IMR-90 (cell line): ENCODE data around the gene GNB1L. TPM values are rescaled to one million over a fixed set of nuclear protein-coding genes. Genes with fewer than 3 reads are reported as not detected.

ENCODE experiments used
- ATAC-seq: fragments of 200-7000 bp; cut with Tn5 transposase; 2 replicates; pipeline ENCODE4 v1.9.1; 2020; ENCODE audit warnings: low read depth, mild to moderate bottlenecking, moderate library complexity
- BruUV-seq: library from RNA; stranded (reverse); fragments of 400-500 nt; replicated peaks from 2 replicates; lab custom pipeline; 2021; lab: Mats Ljungman, UMichigan
- CTCF ChIA-PET: fragments of 300-600 bp; formaldehyde crosslinking; extraction: SDS; loops from one replicate; lab custom pipeline; 2021; ENCODE audit warnings: antibody characterized with exemption; lab: Yijun Ruan, JAX
- POLR2A ChIA-PET: fragments of 300-600 bp; sonication (Branson Sonifier 250); formaldehyde crosslinking; loops from one replicate; lab custom pipeline; 2022; ENCODE audit warnings: antibody characterized with exemption; ENCODE audit not compliant: unreplicated experiment; lab: Charles Lee
- DNase-seq: peaks from one replicate; pipeline ENCODE4 v3.0.0; 2013
- H2AFZ ChIP-seq: replicated peaks from 2 replicates; pipeline ENCODE3; 2013; ENCODE audit warnings: low read length, mild to moderate bottlenecking; ENCODE audit not compliant: poor library complexity
- H2AK5ac ChIP-seq: 2 replicates; pipeline ENCODE4 v1.6.1; 2013; ENCODE audit warnings: low read depth, low read length, inconsistent platforms
- H2AK9ac ChIP-seq: replicated peaks from 2 replicates; pipeline ENCODE3; 2013; ENCODE audit warnings: mild to moderate bottlenecking, low read depth, low read length, moderate library complexity; ENCODE audit not compliant: poor library complexity
- H2BK120ac ChIP-seq: 2 replicates; pipeline ENCODE4 v1.6.1; 2013; ENCODE audit warnings: low read depth, low read length, inconsistent platforms
- H2BK15ac ChIP-seq: 3 replicates; pipeline ENCODE4 v1.6.1; 2013; ENCODE audit warnings: low read depth, low read length, inconsistent platforms
- H2BK20ac ChIP-seq: 2 replicates; pipeline ENCODE4 v1.6.1; 2013; ENCODE audit warnings: low read depth, mild to moderate bottlenecking, inconsistent platforms, low read length, moderate library complexity
- H2BK5ac ChIP-seq: 2 replicates; pipeline ENCODE4 v1.6.1; 2013; ENCODE audit warnings: mild to moderate bottlenecking, low read depth, low read length, inconsistent platforms; ENCODE audit not compliant: poor library complexity, severe bottlenecking
- H3K14ac ChIP-seq: replicated peaks from 2 replicates; pipeline ENCODE4 v1.6.1; 2013; ENCODE audit warnings: low read depth, low read length, inconsistent platforms
- H3K18ac ChIP-seq: 2 replicates; pipeline ENCODE4 v1.6.1; 2013; ENCODE audit warnings: low read depth, low read length, control low read depth
- H3K23ac ChIP-seq: 2 replicates; pipeline ENCODE4 v1.6.1; 2013; ENCODE audit warnings: low read depth, low read length, inconsistent platforms
- H3K27ac ChIP-seq: 2 replicates; pipeline ENCODE4 v1.5.1; 2013; ENCODE audit warnings: mild to moderate bottlenecking, control low read depth, low read length; ENCODE audit not compliant: insufficient read depth
- H3K27me3 ChIP-seq: 2 replicates; pipeline ENCODE4 v1.6.1; 2013; ENCODE audit warnings: low read length; ENCODE audit not compliant: control insufficient read depth, insufficient read depth
- H3K36me3 ChIP-seq: 2 replicates; pipeline ENCODE4 v1.6.1; 2013; ENCODE audit warnings: low read length, mixed read lengths; ENCODE audit not compliant: control insufficient read depth, insufficient read depth
- H3K4ac ChIP-seq: 2 replicates; pipeline ENCODE4 v1.6.1; 2013; ENCODE audit warnings: low read depth, low read length, inconsistent platforms
- H3K4me1 ChIP-seq: 2 replicates; pipeline ENCODE4 v1.6.1; 2013; ENCODE audit warnings: low read length, mixed read lengths; ENCODE audit not compliant: control insufficient read depth, insufficient read depth
- H3K4me2 ChIP-seq: 2 replicates; pipeline ENCODE4 v1.6.1; 2013; ENCODE audit warnings: low read depth, mild to moderate bottlenecking, control low read depth, low read length, moderate library complexity
- H3K4me3 ChIP-seq: 2 replicates; pipeline ENCODE4 v1.5.1; 2013; ENCODE audit warnings: low read depth, mild to moderate bottlenecking, control low read depth, low read length, moderate library complexity; ENCODE audit not compliant: insufficient read depth
- H3K56ac ChIP-seq: 2 replicates; pipeline ENCODE4 v1.6.1; 2013; ENCODE audit warnings: low read length, inconsistent platforms; ENCODE audit not compliant: insufficient read depth; ENCODE audit errors: extremely low read depth
- H3K79me1 ChIP-seq, 2 experiments: 2 replicates each; pipeline ENCODE4 v1.6.1; 2013; ENCODE audit warnings: low read length in 2 of 2, inconsistent platforms in 1 of 2, low read depth in 1 of 2
- H3K9ac ChIP-seq: 2 replicates; pipeline ENCODE4 v1.6.1; 2013; ENCODE audit warnings: low read depth, low read length, control low read depth
- H3K9me1 ChIP-seq: 2 replicates; pipeline ENCODE4 v1.6.1; 2013; ENCODE audit warnings: low read length, inconsistent platforms; ENCODE audit not compliant: insufficient read depth
- H3K9me3 ChIP-seq: 2 replicates; pipeline ENCODE4 v1.6.1; 2013; ENCODE audit warnings: low read length; ENCODE audit not compliant: control insufficient read depth, insufficient read depth
- H4K20me1 ChIP-seq: 2 replicates; pipeline ENCODE4 v1.6.1; 2013; ENCODE audit warnings: low read length, inconsistent platforms; ENCODE audit not compliant: insufficient read depth
- H4K5ac ChIP-seq: 2 replicates; pipeline ENCODE4 v1.6.1; 2013; ENCODE audit warnings: mild to moderate bottlenecking, low read depth, low read length, control low read depth
- H4K8ac ChIP-seq, 2 experiments: 2 replicates each; pipeline ENCODE4 v1.6.1; 2013; ENCODE audit warnings: low read depth in 2 of 2, low read length in 2 of 2, control low read depth in 1 of 2, inconsistent platforms in 1 of 2
- H4K91ac ChIP-seq: 2 replicates; pipeline ENCODE4 v1.6.1; 2013; ENCODE audit warnings: low read depth, low read length, inconsistent platforms; ENCODE audit not compliant: insufficient read depth
- CTCF ChIP-seq: conservative IDR thresholded peaks from 2 replicates; pipeline ENCODE4 v1.5.1; 2012; ENCODE audit warnings: mild to moderate bottlenecking, low read depth, low read length, improper control_type of control experiment
- ELK1 ChIP-seq: fragments of 150-350 bp; IDR thresholded peaks from 2 replicates; pipeline ENCODE4 v1.6.1; 2016; ENCODE audit warnings: low read depth, mild to moderate bottlenecking, low read length, moderate library complexity, borderline replicate concordance
- MAFK ChIP-seq: IDR thresholded peaks from 2 replicates; pipeline ENCODE4 v1.6.1; 2012; ENCODE audit warnings: low read depth, low read length, improper control_type of control experiment
- MAZ ChIP-seq: IDR thresholded peaks from 2 replicates; pipeline ENCODE4 v1.6.1; 2012; ENCODE audit warnings: low read depth, mild to moderate bottlenecking, low read length, improper control_type of control experiment, moderate library complexity, borderline replicate concordance
- MXI1 ChIP-seq: IDR thresholded peaks from 2 replicates; pipeline ENCODE4 v1.6.1; 2012; ENCODE audit warnings: low read depth, mild to moderate bottlenecking, low read length, moderate library complexity, borderline replicate concordance
- NFE2L2 ChIP-seq: fragments of 150-350 bp; IDR thresholded peaks from 2 replicates; pipeline ENCODE4 v1.6.1; 2016; ENCODE audit warnings: low read depth, mild to moderate bottlenecking, low read length
- POLR2A ChIP-seq: IDR thresholded peaks from 2 replicates; pipeline ENCODE4 v1.6.1; 2012; ENCODE audit warnings: mild to moderate bottlenecking, low read depth, low read length
- RCOR1 ChIP-seq: IDR thresholded peaks from 2 replicates; pipeline ENCODE4 v1.6.1; 2012; ENCODE audit warnings: mild to moderate bottlenecking, low read length, improper control_type of control experiment; ENCODE audit not compliant: insufficient replicate concordance
- RFX5 ChIP-seq: IDR thresholded peaks from 2 replicates; pipeline ENCODE4 v1.8.0; 2012; ENCODE audit warnings: low read depth, mild to moderate bottlenecking, low read length, moderate library complexity
- SMC3 ChIP-seq: fragments of 150-350 bp; IDR thresholded peaks from 2 replicates; pipeline ENCODE4 v1.6.1; 2016; ENCODE audit warnings: low read depth, mild to moderate bottlenecking, antibody characterized with exemption, low read length, moderate library complexity
- WGBS, 2 experiments: methylation state at CpG; one replicate each; pipeline versions ENCODE4 v1.1.5 to v1.1.7; 2013; ENCODE audit warnings: missing lambda C conversion rate in 2 of 2; ENCODE audit not compliant: insufficient read length in 1 of 2; ENCODE audit errors: extremely low coverage in 2 of 2; 5-methylcytosine and 5-hydroxymethylcytosine counted together
- dilution Hi-C: fragments of 300-500 bp; cut with HindIII; formaldehyde crosslinking; loops from one replicate; pipeline ENCODE4 v1.14.3; 2018; ENCODE audit warnings: low sequenced_read_pairs; ENCODE audit not compliant: unreplicated experiment
- in situ Hi-C: fragments of 300-500 bp; cut with MboI; formaldehyde crosslinking; loops from 3 replicates; pipeline ENCODE4 v1.14.3; 2019; ENCODE audit warnings: low sequenced_read_pairs, inconsistent platforms, mixed read lengths
- intact Hi-C: fragments of 100-400 bp; cut with micrococcal nuclease; formaldehyde crosslinking; loops from 2 replicates; pipeline ENCODE4 v1.10.0; 2022
- polyA plus RNA-seq, 3 experiments: library from polyadenylated mRNA; depleted of rRNA; stranded (reverse); fragments of >200 nt; gene quantifications; 2 replicates each; pipeline ENCODE4 v1.2.3, GENCODE V29; 2012; ENCODE audit warnings: low replicate concordance in 1 of 3
- total RNA-seq: library from RNA; depleted of rRNA; stranded (reverse); fragments of >200 nt; gene quantifications from 2 replicates; pipeline ENCODE4 v1.2.3, GENCODE V29; 2012

The GNB1L gene
- total and polyA plus RNA-seq, 2 of the 4 experiments (the other 2 are of a cell fraction), result 2.5 to 4.4 TPM

- peak overlapping the region; percentile 21 for H2AFZ ChIP-seq
- peaks cover 5% of the 10 kb centered on the region for H3K9me1 ChIP-seq
- H3K27ac ChIP-seq, result no peak overlapping the region
- H4K20me1 ChIP-seq, result peaks cover 6% of the 10 kb centered on the region; the same call in 1 of the 2 replicates
- ChIA-PET CTCF (no interaction called here), POLR2A (no interaction called here)
- H3K36me3 ChIP-seq, result no peaks in the 10 kb centered on the region
- no peak overlapping the region for H4K5ac ChIP-seq
- H3K4me2 ChIP-seq, result no peak overlapping the region; the same call in 1 of the 2 replicates
- H3K4me1 ChIP-seq, result peaks cover 4% of the 10 kb centered on the region; the same call in 1 of the 2 replicates
- in situ Hi-C loops, result no loop called here
- H2BK120ac ChIP-seq, result no peak overlapping the region
- BruUV-seq, result no TSS peak
- no peak overlapping the region for H3K9ac ChIP-seq
- intact Hi-C loops, result no loop called here
- DNase-seq (no peak), ATAC-seq (no peak)
- H4K8ac ChIP-seq, result no peak overlapping the region
- no peak overlapping the region for H3K23ac ChIP-seq
- no peak overlapping the region for H2BK20ac ChIP-seq
- dilution Hi-C loops, result no loop called here
- no peak overlapping the region for H2BK5ac ChIP-seq
- 0% methylated on average over 1 of the region's 16 CpGs; no CpG with 5 or more reads in 1 of the 2 experiments for WGBS, 2 experiments
- no peak overlapping the region for H3K18ac ChIP-seq
- H4K91ac ChIP-seq, result no peak overlapping the region
- no peak overlapping the region for H3K4ac ChIP-seq
- no peak overlapping the region for H2AK5ac ChIP-seq
- H3K27me3 ChIP-seq, result peaks cover 94% of the 10 kb centered on the region
- no peak overlapping the region for H2BK15ac ChIP-seq
- no peak for TF ChIP-seq POLR2A
- no peak for TF ChIP-seq CTCF
- TF ChIP-seq MAFK, result no peak
- TF ChIP-seq SMC3, result no peak
- TF ChIP-seq RFX5, result no peak
- TF ChIP-seq MAZ, result no peak
- no peak for TF ChIP-seq MXI1
- TF ChIP-seq ELK1, result no peak
- no peak for TF ChIP-seq RCOR1
- TF ChIP-seq NFE2L2, result no peak
- H3K56ac ChIP-seq, result no peak overlapping the region
- H3K9me3 ChIP-seq, result no peaks in the 10 kb centered on the region
- no peak overlapping the region for H3K14ac ChIP-seq
- no peaks in the 10 kb centered on the region for H3K79me1 ChIP-seq
- H2AK9ac ChIP-seq, result peak overlapping the region; percentile 24
- H3K4me3 ChIP-seq, result no peak overlapping the region
These were observed 97.3 kb downstream of the GNB1L start for GRCh38 chr22:19757140-19757984.
